Gastroesophageal sphincter (tissue), 3 donors: ENCODE results near the gene FANCG.

Source experiments
- EP300 ChIP-seq: sonication (generic); formaldehyde crosslinking; IDR thresholded peaks from one replicate; pipeline ENCODE4 v1.6.1; 2017; ENCODE audit warnings: antibody characterized with exemption, mild to moderate bottlenecking
- POLR2A ChIP-seq, 2 donors: fragments of 450-650 bp; IDR thresholded peaks; one replicate each; pipeline ENCODE4 v1.6.1; 2017; ENCODE audit warnings: antibody characterized with exemption in 2 of 2, mild to moderate bottlenecking in 2 of 2, moderate library complexity in 1 of 2
- POLR2AphosphoS5 ChIP-seq: sonication (generic); formaldehyde crosslinking; IDR thresholded peaks from one replicate; pipeline ENCODE4 v1.6.1; 2017; ENCODE audit warnings: antibody characterized with exemption
- TF ChIP-seq, protein P1 (sequence below), 4 experiments: fragments of 200-600 bp in 2 of 4; fragments of 450-650 bp in 2 of 4; sonication (generic) in 1 of 4; IDR thresholded peaks; one replicate each; pipeline ENCODE4 v1.5.1; 2017 to 2019; ENCODE audit warnings: antibody characterized with exemption in 4 of 4, mild to moderate bottlenecking in 2 of 4, moderate library complexity in 2 of 4

DNA sequence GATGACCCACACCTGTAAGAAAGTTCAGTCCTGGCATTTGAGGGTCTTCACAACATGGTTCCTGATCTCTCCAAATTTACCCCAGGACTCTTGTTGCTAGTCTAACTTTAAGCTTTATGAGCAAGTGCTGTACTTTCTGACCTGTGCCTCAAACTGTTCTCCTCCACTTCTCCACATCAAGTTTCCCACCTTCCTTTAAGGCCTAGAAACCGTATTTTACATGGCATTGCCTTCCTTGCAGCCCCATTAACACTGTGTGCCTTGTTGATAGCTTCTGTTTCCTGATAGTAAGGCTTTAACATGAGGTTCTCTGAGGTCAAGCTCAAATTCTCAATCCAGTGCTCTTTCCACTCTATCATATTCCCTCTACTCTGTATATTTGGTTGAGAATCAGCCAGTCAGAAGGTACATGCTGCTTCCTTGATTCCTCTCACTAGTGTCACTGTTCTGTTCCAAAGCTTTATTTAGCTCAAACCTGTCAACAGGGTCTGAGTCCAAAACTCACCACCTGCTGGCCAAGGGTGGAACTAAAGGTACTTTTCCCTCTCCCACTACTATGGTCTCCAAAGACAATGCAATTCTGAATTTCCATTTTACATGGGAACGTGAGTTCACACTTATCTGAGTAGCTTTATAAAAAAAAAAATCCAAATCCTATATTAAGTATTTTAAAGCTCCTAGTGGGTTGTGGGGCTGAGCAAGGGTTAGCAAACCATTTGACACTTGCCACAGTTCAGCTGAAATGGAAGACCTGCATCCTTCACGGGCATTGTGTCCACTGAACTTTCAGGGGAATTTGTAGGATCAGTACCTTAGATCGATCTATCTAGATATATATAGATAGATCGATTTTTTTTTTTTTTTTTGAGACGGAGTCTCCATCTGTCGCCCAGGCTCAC lies 28.4 kb downstream of the FANCG start:
- TF ChIP-seq EP300 (no peak), POLR2A (IDR thresholded peaks at IDR 0.05) (no peak), POLR2AphosphoS5 (peak; percentile 38)
- TF ChIP-seq, protein P1, sequence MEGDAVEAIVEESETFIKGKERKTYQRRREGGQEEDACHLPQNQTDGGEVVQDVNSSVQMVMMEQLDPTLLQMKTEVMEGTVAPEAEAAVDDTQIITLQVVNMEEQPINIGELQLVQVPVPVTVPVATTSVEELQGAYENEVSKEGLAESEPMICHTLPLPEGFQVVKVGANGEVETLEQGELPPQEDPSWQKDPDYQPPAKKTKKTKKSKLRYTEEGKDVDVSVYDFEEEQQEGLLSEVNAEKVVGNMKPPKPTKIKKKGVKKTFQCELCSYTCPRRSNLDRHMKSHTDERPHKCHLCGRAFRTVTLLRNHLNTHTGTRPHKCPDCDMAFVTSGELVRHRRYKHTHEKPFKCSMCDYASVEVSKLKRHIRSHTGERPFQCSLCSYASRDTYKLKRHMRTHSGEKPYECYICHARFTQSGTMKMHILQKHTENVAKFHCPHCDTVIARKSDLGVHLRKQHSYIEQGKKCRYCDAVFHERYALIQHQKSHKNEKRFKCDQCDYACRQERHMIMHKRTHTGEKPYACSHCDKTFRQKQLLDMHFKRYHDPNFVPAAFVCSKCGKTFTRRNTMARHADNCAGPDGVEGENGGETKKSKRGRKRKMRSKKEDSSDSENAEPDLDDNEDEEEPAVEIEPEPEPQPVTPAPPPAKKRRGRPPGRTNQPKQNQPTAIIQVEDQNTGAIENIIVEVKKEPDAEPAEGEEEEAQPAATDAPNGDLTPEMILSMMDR (IDR thresholded peaks at IDR 0.05): peak; percentile 54 to 81 (median 72)
